Astrocyte of the cerebellum (primary cell): ENCODE measurements around the gene TFAP2E.
A peak's percentile ranks its signal among the peaks of the same experiment; 100 is the strongest.

Experiments used
- DNase-seq: peaks from one replicate; pipeline ENCODE4 v3.0.0-alpha.2; 2011; ENCODE audit warnings: low read depth
- H3K4me3 ChIP-seq: 2 replicates; pipeline ENCODE4 v1.5.1; 2011; ENCODE audit warnings: mild to moderate bottlenecking, low read depth, low read length, moderate library complexity
- CTCF ChIP-seq: IDR thresholded peaks from 2 replicates; pipeline ENCODE4 v1.5.1; 2012; ENCODE audit warnings: low read length, low read depth, moderate library complexity, mild to moderate bottlenecking; ENCODE audit errors: missing control alignments
- in situ Hi-C: cut with HindIII; loops from 2 replicates; pipeline ENCODE4 v1.10.0; 2017; ENCODE audit warnings: low sequenced_read_pairs

TFAP2E gene

GRCh38 chr1:35564884-35565741 lies 8.0 kb upstream of the TFAP2E start:
- DNase-seq, result no peak
- no peak for TF ChIP-seq CTCF
- H3K4me3 ChIP-seq, result no peak overlapping the region
- in situ Hi-C loops, result loop anchor here (5.0 kb wide), 1 partner anchor 162 kb away; no protein-coding TSS in a partner anchor

GRCh38 chr1:35565742-35566133 lies 7.4 kb upstream of the TFAP2E start:
- no peak for DNase-seq
- no peak for TF ChIP-seq CTCF
- in situ Hi-C loops, result loop anchor here (5.0 kb wide), 1 partner anchor 162 kb away; no protein-coding TSS in a partner anchor
- no peak overlapping the region for H3K4me3 ChIP-seq

GRCh38 chr1:35567947-35568558 lies 5.1 kb upstream of the TFAP2E start:
- in situ Hi-C loops, result loop anchor here (5.0 kb wide), 1 partner anchor 159 kb away; no protein-coding TSS in a partner anchor
- no peak overlapping the region for H3K4me3 ChIP-seq
- no peak for DNase-seq
- no peak for TF ChIP-seq CTCF

GRCh38 chr1:35568975-35569395 lies 4.1 kb upstream of the TFAP2E start:
- peak; percentile 91 for TF ChIP-seq CTCF
- in situ Hi-C loops, result loop anchor here (5.0 kb wide), 1 partner anchor 158 kb away; no protein-coding TSS in a partner anchor
- DNase-seq, result peak; percentile 48
- H3K4me3 ChIP-seq, result no peak overlapping the region

GRCh38 chr1:35569936-35570335 lies 3.2 kb upstream of the TFAP2E start:
- TF ChIP-seq CTCF, result no peak
- in situ Hi-C loops, result loop anchor here (5.0 kb wide), 1 partner anchor 157 kb away; no protein-coding TSS in a partner anchor
- DNase-seq, result no peak
- no peak overlapping the region for H3K4me3 ChIP-seq

GRCh38 chr1:35570589-35571137 lies 2.5 kb upstream of the TFAP2E start:
- H3K4me3 ChIP-seq, result no peak overlapping the region
- no peak for DNase-seq
- in situ Hi-C loops, result no loop called here
- no peak for TF ChIP-seq CTCF
